GM18907 (cell line): Measurements from ENCODE around the gene BRSK2.

Experiments
- ATAC-seq: cut with Tn5 transposase; IDR thresholded peaks from one replicate; pipeline ENCODE4 v1.9.1; 2021; ENCODE audit warnings: mild to moderate bottlenecking, moderate library complexity; ENCODE audit not compliant: unreplicated experiment

The BRSK2 gene

DNA sequence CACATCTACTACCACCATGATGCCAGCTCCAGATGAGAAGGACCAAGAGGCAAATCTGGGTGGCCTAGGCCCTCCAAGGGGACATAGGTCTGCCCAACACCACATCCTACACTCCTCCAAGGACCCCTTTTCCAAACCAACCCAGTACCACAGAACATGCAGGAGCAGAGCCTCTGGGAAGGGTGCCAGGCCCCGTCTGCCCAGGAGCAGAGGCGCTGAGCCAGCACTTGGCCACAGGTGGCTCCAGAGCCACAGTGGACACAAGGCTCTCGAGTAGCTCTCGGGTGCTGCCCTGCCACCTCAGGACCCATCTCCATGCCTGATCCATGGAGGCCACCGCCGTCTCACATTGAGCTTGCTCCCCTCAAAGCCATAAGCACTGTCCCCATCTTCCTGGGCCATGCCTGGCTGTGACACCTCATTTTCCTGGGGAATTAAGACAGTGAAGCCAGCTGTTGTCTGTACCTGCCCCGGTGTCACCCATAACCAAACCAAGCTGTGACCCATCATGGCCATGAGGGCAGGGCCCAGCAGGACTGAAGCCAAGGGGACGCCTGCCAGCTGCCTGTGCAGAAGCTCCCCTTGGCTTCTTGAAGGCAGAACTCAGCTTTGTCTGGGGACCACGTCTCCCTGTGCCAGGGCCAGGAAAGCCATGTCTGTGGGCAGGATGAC lies 89.4 kb downstream of the BRSK2 start:
- ATAC-seq = no peak

GRCh38 chr11:1479678-1480118 lies 90.0 kb downstream of the BRSK2 start:
- ATAC-seq = no peak

GRCh38 chr11:1480191-1480554 lies 90.4 kb downstream of the BRSK2 start:
- ATAC-seq = no peak

- no peak for ATAC-seq
Measured at GRCh38 chr11:1480555-1481482, 91.1 kb downstream of the BRSK2 start.

GRCh38 chr11:1481483-1481825 lies 91.7 kb downstream of the BRSK2 start:
- no peak for ATAC-seq

DNA sequence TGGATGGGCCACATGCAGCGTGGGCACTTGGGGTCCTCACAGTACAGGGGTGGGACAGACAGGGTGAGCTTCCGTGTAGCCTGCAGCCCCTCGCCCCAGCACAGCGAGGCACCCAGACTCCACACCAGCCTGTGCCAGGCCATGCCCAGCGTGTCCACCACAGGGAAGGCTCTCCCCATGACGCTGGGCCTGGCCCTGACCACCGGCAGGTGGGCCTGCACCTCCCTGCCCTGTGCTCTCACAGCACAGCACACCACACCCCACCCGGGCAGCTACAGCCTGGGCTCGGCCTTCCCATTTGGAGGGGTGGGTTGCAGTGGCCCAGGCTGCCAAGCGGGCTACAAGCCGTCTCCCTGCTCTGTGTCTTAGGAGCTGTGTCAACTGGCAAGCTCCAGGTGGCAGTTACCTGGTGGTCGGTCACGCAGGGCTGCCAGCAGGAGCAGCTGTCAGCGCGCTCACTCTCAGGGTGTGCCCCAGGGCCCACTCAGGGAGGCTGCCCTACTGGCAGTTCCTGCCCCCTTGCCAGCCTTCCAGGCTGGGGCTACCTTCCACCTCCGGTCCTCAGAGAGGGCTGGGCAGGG lies 92.2 kb downstream of the BRSK2 start:
- no peak for ATAC-seq

GRCh38 chr11:1482581-1483444 lies 93.1 kb downstream of the BRSK2 start:
- ATAC-seq = no peak

GRCh38 chr11:1483445-1483961 lies 93.8 kb downstream of the BRSK2 start:
- ATAC-seq = no peak

GRCh38 chr11:1484061-1484671 lies 94.4 kb downstream of the BRSK2 start:
- ATAC-seq = no peak

DNA sequence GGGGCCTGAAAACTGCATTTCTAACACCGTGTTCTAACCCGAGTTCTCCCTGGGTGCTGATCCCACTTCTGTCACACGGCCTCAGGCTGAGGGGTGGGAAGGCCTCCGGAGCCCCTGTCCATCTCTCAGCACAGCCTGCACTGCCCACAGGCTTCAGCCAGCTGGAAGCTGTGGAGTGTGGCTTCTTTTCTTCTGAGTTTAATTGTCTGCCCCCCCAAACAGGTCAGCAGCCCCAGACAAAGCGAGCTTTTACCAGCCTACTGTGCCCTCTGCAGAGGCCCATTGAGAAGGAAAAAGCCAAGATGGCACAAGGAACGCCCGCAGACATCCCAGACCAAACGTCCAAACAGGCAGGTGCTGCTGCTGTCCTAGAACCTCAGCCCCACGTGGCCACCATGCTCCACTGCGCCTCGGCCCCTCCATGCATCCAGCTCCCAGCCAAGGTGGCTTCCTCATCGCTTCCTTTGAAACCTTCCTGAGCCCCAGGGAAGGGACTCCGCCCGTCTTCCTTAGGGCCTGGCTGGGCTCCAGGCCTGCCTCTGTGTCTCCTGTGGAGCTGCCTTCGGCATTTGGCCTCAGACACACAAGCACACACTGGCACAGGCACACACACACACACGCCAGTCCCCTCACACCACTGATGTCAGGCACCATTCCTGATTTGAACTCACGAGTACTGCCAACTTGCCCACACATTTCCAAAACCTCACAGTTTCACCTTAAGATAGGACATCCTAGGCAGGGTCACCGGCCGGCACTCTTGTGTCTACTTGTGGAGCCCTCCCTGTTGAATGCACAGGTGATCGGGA lies 95.2 kb downstream of the BRSK2 start:
- no peak for ATAC-seq

- ATAC-seq = no peak
Measured at GRCh38 chr11:1485504-1485885, 95.8 kb downstream of the BRSK2 start.

- no peak for ATAC-seq
Measured at GRCh38 chr11:1486054-1486825, 96.5 kb downstream of the BRSK2 start, which contains the start of gene MOB2. Gene MOB2, minus strand, starts transcription at chr11:1486779. Its CDS starts 223 bp downstream, at chr11:1486556.

DNA sequence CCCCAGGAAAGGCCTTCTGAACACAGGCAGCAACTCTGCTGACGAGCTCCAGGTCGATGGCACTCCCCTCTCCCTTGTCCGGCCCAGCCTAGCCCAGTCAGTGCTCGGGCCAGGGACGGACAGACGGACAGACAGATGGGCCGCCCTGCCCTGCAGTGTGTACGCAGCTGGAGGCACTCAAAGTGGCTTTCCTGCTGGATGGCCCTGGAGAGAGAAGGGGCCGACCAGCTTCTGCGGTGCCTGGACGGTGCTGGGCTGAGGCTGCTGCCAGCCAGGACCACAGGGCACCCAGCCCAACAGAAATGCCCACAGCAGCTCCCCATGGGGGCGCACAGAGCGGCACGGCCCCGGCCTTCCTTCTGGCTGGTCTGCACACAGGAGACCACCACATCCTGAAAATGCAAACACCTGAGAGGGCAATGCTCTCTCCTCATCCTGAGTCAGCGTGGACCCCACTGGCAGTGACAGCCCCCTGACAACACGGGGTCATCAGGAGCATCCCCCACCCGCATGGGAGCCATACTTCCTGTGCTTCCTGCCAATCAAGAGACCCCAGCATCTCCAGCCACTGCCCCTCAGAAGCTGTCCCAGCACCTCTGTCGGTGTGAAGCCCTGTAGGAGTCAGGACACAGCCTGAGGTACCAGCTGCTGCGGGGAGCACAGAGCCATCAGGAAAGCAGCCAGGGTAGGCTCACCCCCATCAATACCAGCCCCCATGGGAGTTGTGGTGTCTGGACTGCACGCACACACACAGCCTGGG lies 97.5 kb downstream of the BRSK2 start:
- ATAC-seq = no peak

GRCh38 chr11:1487851-1488574 lies 98.3 kb downstream of the BRSK2 start:
- ATAC-seq = no peak

GRCh38 chr11:1488575-1489180 lies 98.9 kb downstream of the BRSK2 start:
- ATAC-seq = no peak

- no peak for ATAC-seq
Measured at GRCh38 chr11:1490651-1491050, 100.9 kb downstream of the BRSK2 start.

DNA sequence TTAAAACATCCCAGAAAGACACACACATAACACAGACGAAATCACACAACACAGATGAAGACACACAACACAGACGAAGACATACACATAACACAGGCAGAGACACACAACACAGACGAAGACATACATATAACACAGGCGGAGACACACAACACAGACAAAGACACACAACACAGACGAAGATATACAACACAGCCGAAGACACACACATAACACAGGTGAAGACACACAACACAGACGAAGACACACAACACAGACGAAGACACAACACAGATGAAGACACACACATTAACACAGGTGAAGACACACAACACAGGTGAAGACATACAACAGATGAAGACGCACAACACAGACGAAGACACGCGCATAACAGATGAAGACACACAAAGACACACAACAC lies 101.6 kb downstream of the BRSK2 start:
- ATAC-seq = no peak
